Nephron progenitor cell (in vitro differentiated cells): ENCODE data around the gene MFSD2A.

Experiments
- DNase-seq: peaks from one replicate; pipeline ENCODE4 v3.0.0; 2021
- H3K27ac Mint-ChIP-seq: 2 replicates; pipeline ENCODE4 v1.8.0; 2021; ENCODE audit warnings: mild to moderate bottlenecking, moderate library complexity, mixed read lengths
- H3K27me3 Mint-ChIP-seq: 2 replicates; pipeline ENCODE4 v1.8.0; 2021; ENCODE audit warnings: mild to moderate bottlenecking, low read depth, mixed read lengths; ENCODE audit not compliant: poor library complexity
- H3K36me3 Mint-ChIP-seq: 2 replicates; pipeline ENCODE4 v1.8.0; 2021; ENCODE audit warnings: low read depth, mixed read lengths
- H3K4me1 Mint-ChIP-seq: 2 replicates; pipeline ENCODE4 v1.8.0; 2021; ENCODE audit warnings: mixed read lengths
- H3K4me3 Mint-ChIP-seq: 2 replicates; pipeline ENCODE4 v1.8.0; 2021; ENCODE audit warnings: mild to moderate bottlenecking, moderate library complexity, mixed read lengths
- H3K9me3 Mint-ChIP-seq: 2 replicates; pipeline ENCODE4 v1.8.0; 2021; ENCODE audit warnings: mild to moderate bottlenecking, moderate library complexity, mixed read lengths
- CTCF ChIP-seq: fragments of 200-600 bp; sonication (generic); IDR thresholded peaks from 2 replicates; pipeline ENCODE4 v1.5.0; 2021; ENCODE audit warnings: antibody characterized with exemption

Gene MFSD2A

GRCh38 chr1:39946216-39946615 lies 8.7 kb upstream of the MFSD2A start:
- DNase-seq, result no peak
- Mint-ChIP-seq H3K4me1 (no peaks in the 10 kb centered on the region), H3K27ac (no peak overlapping the region), H3K36me3 (no peaks in the 10 kb centered on the region), H3K9me3 (peaks cover 6% of the 10 kb centered on the region), H3K4me3 (no peak overlapping the region), H3K27me3 (peaks cover 16% of the 10 kb centered on the region)
- no peak for TF ChIP-seq CTCF

- Mint-ChIP-seq H3K4me1 (no peaks in the 10 kb centered on the region), H3K4me3 (no peak overlapping the region), H3K27ac (no peak overlapping the region), H3K9me3 (peaks cover 6% of the 10 kb centered on the region), H3K36me3 (no peaks in the 10 kb centered on the region), H3K27me3 (peaks cover 12% of the 10 kb centered on the region)
- DNase-seq, result no peak
- no peak for TF ChIP-seq CTCF
Observed at GRCh38 chr1:39947260-39947659, 7.7 kb upstream of the MFSD2A start.

DNA sequence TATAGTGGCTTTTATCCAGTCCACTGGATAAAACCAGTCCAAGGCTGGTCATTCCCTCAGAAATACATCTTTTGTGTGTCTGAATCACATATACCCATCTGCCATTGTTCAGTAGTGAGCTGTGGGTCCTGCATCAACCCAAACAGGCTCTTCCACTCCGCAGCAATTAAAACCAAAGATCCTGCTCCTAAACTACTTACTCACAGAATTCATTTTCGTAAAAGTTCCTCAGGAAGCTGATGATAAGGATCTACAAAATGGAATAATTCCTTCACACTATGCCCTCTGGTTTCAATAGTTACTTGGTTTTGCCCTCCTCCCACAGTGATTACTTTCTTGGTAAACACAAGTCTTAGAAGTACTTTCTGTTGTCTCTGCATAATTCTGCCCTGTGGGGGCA lies 5.1 kb upstream of the MFSD2A start:
- peaks cover 34% of the 10 kb centered on the region for H3K27me3 Mint-ChIP-seq
- H3K36me3 Mint-ChIP-seq, result no peaks in the 10 kb centered on the region
- H3K27ac Mint-ChIP-seq, result no peak overlapping the region
- no peak for DNase-seq
- no peak overlapping the region for H3K4me3 Mint-ChIP-seq
- H3K9me3 Mint-ChIP-seq, result peaks cover 6% of the 10 kb centered on the region
- H3K4me1 Mint-ChIP-seq, result peaks cover 3% of the 10 kb centered on the region
- TF ChIP-seq CTCF, result no peak

DNA sequence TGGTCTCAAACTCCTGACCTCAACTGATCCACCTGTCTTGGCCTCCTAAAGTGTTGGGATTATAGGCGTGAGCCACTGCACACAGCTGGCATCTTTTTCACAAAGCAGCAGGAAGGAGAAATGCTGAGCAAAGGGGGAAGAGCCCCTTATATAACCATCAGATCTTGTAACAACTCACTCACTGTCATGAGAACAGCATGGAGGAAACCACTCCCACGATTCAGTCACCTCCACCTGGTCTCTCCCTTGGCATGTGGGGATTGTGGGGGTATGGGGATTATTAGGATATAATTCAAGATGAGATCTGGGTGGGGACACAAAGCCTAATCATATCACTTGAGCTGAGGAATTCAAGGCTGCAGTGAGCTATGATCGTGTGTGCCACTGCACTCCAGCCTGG lies 3.0 kb upstream of the MFSD2A start:
- Mint-ChIP-seq H3K36me3 (no peaks in the 10 kb centered on the region), H3K27me3 (peaks cover 51% of the 10 kb centered on the region), H3K9me3 (peaks cover 6% of the 10 kb centered on the region), H3K27ac (no peak overlapping the region), H3K4me3 (no peak overlapping the region), H3K4me1 (peaks cover 13% of the 10 kb centered on the region)
- DNase-seq, result no peak
- TF ChIP-seq CTCF, result no peak

GRCh38 chr1:39952359-39953110 lies 2.4 kb upstream of the MFSD2A start:
- no peak overlapping the region for H3K4me3 Mint-ChIP-seq
- TF ChIP-seq CTCF, result no peak
- H3K36me3 Mint-ChIP-seq, result no peaks in the 10 kb centered on the region
- H3K27ac Mint-ChIP-seq, result no peak overlapping the region
- H3K4me1 Mint-ChIP-seq, result peaks cover 13% of the 10 kb centered on the region
- DNase-seq, result no peak
- peaks cover 57% of the 10 kb centered on the region for H3K27me3 Mint-ChIP-seq
- peaks cover 6% of the 10 kb centered on the region for H3K9me3 Mint-ChIP-seq

- Mint-ChIP-seq H3K36me3 (peaks cover 5% of the 10 kb centered on the region), H3K4me1 (peaks cover 13% of the 10 kb centered on the region), H3K27me3 (peaks cover 62% of the 10 kb centered on the region), H3K27ac (no peak overlapping the region), H3K4me3 (peak overlapping the region; percentile 88), H3K9me3 (peaks cover 6% of the 10 kb centered on the region)
- no peak for TF ChIP-seq CTCF
- no peak for DNase-seq
Observed at GRCh38 chr1:39954324-39954869, 548 bp upstream of the MFSD2A start.
